ENCODE measurements around the gene ONECUT1.

DNA sequence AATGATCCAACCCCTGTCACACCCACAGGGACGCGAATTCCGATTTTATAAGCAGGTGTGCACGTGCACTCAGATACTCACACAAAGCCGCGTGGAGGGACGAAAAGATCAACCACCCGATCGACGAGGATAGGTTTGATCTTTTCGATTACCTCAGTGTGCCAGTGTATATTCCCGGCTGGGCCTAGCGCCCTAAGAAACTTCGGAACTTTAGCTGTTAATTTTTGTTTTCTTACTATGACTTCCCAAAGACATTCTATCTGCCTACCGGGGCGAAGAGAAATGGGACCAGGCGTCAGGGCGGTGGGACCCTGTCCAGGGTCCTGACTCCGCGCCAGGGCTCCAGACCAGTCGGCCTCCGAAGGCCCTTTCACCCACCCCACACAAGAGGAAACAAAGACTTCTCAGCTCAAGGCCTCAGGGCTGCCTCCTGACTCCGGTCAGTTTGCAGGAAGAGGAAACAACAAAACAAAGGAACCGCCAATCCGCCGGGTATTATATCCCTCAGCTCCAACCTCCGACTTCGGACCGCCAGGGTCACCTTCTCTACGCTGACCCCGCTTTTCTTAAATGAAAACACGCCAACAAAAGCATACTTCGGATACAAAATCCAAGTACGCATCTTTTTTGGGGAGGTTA, 6.8 kb downstream of the ONECUT1 start:
- TF ChIP-seq JUN (IDR thresholded peaks at IDR 0.05), result no peak
- TF ChIP-seq POLR2AphosphoS2 (conservative IDR thresholded peaks at IDR 0.05; ENCODE audit: low read length), result no peak
- TF ChIP-seq ZC3H11A (IDR thresholded peaks at IDR 0.05), result no peak
- TF ChIP-seq, protein P1, sequence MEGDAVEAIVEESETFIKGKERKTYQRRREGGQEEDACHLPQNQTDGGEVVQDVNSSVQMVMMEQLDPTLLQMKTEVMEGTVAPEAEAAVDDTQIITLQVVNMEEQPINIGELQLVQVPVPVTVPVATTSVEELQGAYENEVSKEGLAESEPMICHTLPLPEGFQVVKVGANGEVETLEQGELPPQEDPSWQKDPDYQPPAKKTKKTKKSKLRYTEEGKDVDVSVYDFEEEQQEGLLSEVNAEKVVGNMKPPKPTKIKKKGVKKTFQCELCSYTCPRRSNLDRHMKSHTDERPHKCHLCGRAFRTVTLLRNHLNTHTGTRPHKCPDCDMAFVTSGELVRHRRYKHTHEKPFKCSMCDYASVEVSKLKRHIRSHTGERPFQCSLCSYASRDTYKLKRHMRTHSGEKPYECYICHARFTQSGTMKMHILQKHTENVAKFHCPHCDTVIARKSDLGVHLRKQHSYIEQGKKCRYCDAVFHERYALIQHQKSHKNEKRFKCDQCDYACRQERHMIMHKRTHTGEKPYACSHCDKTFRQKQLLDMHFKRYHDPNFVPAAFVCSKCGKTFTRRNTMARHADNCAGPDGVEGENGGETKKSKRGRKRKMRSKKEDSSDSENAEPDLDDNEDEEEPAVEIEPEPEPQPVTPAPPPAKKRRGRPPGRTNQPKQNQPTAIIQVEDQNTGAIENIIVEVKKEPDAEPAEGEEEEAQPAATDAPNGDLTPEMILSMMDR (IDR thresholded peaks at IDR 0.05), result no peak
- no peak for TF ChIP-seq EP300 (IDR thresholded peaks at IDR 0.05)
- no peak for TF ChIP-seq CHD2 (IDR thresholded peaks at IDR 0.05; ENCODE audit: low read length, partially characterized antibody)
- no peak for TF ChIP-seq POLR2A (IDR thresholded peaks at IDR 0.05; ENCODE audit: low read length)
